SW480 (cell line): Measurements from ENCODE around the gene ZNF821.
"Not testable (repeated sequence)": the region's sequence is repeated elsewhere in the genome, so short reads cannot be mapped to it uniquely, and the experiment has no call there.

Source experiments
- DNase-seq: peaks from one replicate; pipeline ENCODE4 v3.0.0-alpha.2; 2016; ENCODE audit warnings: low spot score

The ZNF821 gene, protein sequence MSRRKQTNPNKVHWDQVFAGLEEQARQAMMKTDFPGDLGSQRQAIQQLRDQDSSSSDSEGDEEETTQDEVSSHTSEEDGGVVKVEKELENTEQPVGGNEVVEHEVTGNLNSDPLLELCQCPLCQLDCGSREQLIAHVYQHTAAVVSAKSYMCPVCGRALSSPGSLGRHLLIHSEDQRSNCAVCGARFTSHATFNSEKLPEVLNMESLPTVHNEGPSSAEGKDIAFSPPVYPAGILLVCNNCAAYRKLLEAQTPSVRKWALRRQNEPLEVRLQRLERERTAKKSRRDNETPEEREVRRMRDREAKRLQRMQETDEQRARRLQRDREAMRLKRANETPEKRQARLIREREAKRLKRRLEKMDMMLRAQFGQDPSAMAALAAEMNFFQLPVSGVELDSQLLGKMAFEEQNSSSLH

GRCh38 chr16:71883849-71884638, at the start of gene ZNF821:
Gene ZNF821, minus strand, starts transcription at chr16:71884182. Its CDS starts 4,236 bp downstream, at chr16:71879946.
- DNase-seq, result peak; percentile 52

GRCh38 chr16:71933017-71933416, 49.0 kb upstream of the ZNF821 start:
- no peak for DNase-seq

- DNase-seq, result no peak
Measured at GRCh38 chr16:71931599-71931998, 47.6 kb upstream of the ZNF821 start.

- DNase-seq, result no peak
Measured at GRCh38 chr16:71931001-71931400, 47.0 kb upstream of the ZNF821 start.

DNA sequence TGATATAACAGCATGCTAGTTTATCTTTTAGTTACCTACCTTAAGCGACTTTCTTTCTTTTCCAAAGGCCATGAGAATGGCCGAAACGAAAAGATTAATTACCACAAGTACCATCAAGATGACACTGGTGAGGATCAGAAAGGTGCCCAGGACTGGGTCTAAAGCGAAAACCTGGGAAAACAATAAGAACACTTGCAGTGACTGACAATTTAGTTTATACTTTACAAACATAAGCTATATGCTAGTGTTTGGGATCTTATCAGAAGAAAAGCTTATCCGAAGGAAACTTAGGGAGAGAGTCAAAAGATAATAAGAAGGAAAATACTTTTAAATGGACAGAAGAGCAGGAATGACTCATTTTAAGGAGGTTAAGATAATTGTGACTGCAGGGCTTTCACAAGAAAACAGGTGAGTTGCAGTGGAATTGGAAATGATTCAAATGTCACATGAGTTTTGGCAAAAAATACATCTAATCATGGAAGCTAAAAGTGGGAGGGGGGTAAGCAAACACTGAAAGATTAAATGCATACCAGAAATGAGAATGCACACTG, 46.1 kb upstream of the ZNF821 start:
- DNase-seq, result no peak

GRCh38 chr16:71929048-71929447, 45.1 kb upstream of the ZNF821 start:
- no peak for DNase-seq

DNA sequence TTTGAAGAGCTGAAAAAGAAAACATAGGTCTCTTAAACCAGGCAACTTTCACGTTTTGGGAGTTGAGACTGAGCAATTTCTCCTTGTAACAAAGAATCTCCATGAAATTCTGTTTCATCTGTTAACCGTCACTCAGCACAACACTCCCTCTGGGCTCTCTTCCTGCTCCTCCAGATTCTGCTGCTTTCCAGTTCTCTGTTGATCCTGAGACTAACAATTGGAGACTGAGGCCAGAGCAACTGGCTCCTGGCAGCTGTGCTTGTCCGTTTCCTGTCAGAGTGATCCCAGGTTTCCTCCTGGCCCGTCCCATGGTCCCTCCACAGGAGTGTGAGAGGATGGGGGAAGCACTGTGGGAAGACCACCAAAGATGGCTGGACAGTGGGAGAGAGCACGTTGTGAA, 43.8 kb upstream of the ZNF821 start:
- DNase-seq, result no peak

DNA sequence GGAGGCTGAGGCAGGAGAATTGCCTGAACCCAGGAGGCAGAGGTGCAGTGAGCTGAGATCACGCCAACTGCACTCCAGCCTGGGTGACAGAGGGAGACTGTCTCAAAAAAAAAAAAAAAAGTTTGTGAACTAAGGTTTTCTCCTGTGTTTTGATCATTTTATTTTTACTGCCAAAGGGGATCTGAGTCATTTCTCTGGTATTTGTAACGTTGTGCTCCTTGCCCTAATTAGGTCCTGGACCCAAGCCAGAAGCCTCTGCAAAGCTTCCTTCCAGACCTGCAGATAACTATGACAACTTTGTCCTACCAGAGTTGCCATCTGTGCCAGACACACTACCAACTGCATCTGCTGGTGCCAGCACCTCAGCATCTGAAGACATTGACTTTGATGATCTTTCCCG, 43.4 kb upstream of the ZNF821 start:
- DNase-seq, result peak; percentile 43

DNA sequence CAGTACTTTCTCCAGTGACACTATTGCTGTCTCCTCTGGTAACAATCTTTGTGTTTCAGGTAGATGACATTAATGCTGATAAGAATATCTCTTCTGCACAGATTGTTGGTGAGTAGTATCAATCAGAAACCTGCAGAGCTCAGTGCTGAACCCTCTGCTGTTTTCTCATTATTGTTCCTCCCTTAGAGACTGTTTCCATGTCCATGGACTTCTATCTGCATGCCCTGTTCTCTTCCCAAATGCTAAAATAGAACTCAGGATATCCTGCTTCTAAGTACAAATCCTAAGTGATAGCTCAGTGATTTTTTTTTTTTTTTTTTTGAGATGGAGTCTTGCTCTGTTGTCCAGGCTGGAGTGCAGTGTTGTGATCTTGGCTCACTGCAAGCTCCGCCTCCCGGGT, 40.7 kb upstream of the ZNF821 start:
- no peak for DNase-seq

DNA sequence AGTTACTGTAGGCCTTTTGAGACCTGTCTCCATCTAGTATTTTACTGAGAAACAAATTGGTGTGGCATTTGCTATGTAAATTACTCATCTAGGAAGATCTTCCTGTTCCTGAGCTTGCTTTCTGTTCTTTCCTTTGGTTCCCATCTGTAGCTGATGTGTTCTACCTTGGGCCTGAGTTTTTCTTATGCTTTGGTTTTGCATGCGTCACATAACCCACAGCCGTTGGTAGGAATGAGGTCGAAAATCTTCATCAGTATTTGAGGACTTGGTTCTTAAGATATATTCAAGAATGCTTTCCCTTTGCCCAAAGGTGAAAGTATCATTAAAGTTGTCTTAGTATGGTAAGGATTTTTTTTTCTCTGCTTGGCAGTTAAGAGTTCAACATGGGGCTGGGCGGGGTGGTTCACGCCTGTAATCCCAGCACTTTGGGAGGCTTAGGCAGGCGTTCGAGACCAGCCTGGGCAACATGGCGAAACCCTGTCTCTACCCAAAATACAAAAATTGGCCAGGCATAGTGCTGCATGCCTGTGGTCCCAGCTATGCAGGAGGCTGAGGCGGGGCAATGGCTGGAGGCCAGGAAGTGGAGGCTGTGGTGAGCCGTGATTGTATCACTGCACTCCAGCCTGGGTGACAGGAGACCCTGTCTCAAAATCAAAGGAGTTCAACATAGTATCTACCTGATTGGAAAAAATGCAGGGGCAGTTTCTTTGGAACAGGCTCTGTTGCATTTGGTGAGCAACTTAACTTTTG, 40.1 kb upstream of the ZNF821 start:
- no peak for DNase-seq

- no peak for DNase-seq
Measured at GRCh38 chr16:71920658-71921057, 36.7 kb upstream of the ZNF821 start.

DNA sequence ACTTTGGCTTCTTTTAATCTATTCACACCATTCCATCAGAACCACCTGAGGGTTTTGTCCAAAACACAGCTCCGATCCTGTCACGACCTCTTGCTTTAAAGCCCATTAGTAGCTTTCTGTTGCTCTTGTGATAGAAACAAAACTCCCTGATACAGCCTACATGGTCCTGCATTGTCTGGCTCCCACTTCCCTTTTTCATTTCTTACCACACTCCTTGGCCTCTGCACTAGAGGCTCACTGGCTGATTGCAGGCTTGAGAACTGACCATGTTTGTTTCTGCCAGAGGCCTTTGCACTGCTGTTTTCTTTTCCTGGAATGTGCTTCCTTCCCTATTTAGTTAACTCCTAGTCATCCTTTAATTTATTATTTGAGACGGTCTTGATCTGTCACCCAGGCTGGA, 35.1 kb upstream of the ZNF821 start:
- no peak for DNase-seq

GRCh38 chr16:71917900-71918299, 33.9 kb upstream of the ZNF821 start:
- no peak for DNase-seq

- no peak for DNase-seq
Measured at GRCh38 chr16:71916397-71916920, 32.5 kb upstream of the ZNF821 start.

GRCh38 chr16:71915350-71915749, 31.4 kb upstream of the ZNF821 start:
- DNase-seq, result no peak

- no peak for DNase-seq
Measured at GRCh38 chr16:71914802-71915201, 30.8 kb upstream of the ZNF821 start.

GRCh38 chr16:71912534-71913275, 28.7 kb upstream of the ZNF821 start:
- no peak for DNase-seq

DNA sequence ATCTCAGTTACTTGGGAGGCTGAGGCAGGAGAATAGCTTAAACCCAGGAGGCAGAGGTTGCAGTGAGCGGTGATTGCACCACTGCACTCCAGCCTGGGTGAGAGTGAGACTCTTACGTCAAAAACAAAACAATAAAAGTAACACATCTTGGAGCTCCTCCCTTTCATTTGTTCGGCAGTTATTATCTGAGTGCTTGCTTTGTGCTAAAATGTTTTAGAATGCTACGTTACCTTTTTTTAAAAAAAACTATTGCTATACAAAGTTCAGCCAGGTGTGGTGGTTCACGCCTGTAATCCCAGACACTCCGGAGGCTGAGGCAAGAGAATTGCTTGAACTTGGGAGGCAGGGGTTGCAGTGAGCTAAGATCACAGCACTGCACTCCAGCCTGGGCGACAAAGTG, 27.1 kb upstream of the ZNF821 start:
- DNase-seq, result no peak

GRCh38 chr16:71905765-71906164, 21.8 kb upstream of the ZNF821 start:
- DNase-seq, result not testable (repeated sequence)

GRCh38 chr16:71904239-71904638, 20.3 kb upstream of the ZNF821 start:
- DNase-seq, result no peak

- DNase-seq, result no peak
Measured at GRCh38 chr16:71903608-71904007, 19.6 kb upstream of the ZNF821 start.
